DND-41 (cell line): ENCODE data around the gene MADCAM1.

ENCODE experiments used
- ATAC-seq: fragments of 200-7000 bp; cut with Tn5 transposase; 3 replicates; pipeline ENCODE4 v1.9.1; 2021; ENCODE audit warnings: low read depth; ENCODE audit not compliant: insufficient read depth
- DNase-seq: peaks from one replicate; pipeline ENCODE4 v3.0.0-alpha.2; 2020
- H2AFZ ChIP-seq: 2 replicates; pipeline ENCODE4 v1.6.0; 2012; ENCODE audit warnings: low read depth, low read length
- H3K27ac ChIP-seq: 2 replicates; pipeline ENCODE4 v1.5.1; 2012; ENCODE audit warnings: low read length, inconsistent platforms
- H3K27me3 ChIP-seq: fragments of 200-600 bp; sonication (generic); 2 replicates; pipeline ENCODE4 v1.6.0; 2012; ENCODE audit warnings: low read length, mild to moderate bottlenecking, inconsistent platforms; ENCODE audit not compliant: insufficient read depth, poor library complexity
- H3K36me3 ChIP-seq: 2 replicates; pipeline ENCODE4 v1.5.1; 2012; ENCODE audit warnings: low read length, inconsistent platforms; ENCODE audit not compliant: insufficient read depth
- H3K4me1 ChIP-seq: 2 replicates; pipeline ENCODE4 v1.5.1; 2012; ENCODE audit warnings: mild to moderate bottlenecking, low read length; ENCODE audit not compliant: insufficient read depth
- H3K4me2 ChIP-seq: 2 replicates; pipeline ENCODE4 v1.6.0; 2012; ENCODE audit warnings: mild to moderate bottlenecking, moderate library complexity, low read length, inconsistent platforms; ENCODE audit not compliant: insufficient read depth
- H3K4me3 ChIP-seq, 2 experiments: fragments of 200-600 bp in 1 of 2; shearing (Covaris generic) in 1 of 2; 2 replicates each; pipeline ENCODE4 v1.5.1; 2012 to 2016; ENCODE audit warnings: inconsistent platforms in 2 of 2, low read length in 2 of 2, mild to moderate bottlenecking in 2 of 2, low read depth in 1 of 2, moderate library complexity in 1 of 2
- H3K79me2 ChIP-seq: 2 replicates; pipeline ENCODE4 v1.6.0; 2012; ENCODE audit warnings: low read length, inconsistent platforms; ENCODE audit not compliant: insufficient read depth
- H3K9ac ChIP-seq: 2 replicates; pipeline ENCODE4 v1.6.0; 2012; ENCODE audit warnings: low read depth, mild to moderate bottlenecking, inconsistent platforms, low read length, moderate library complexity
- H3K9me3 ChIP-seq: 2 replicates; pipeline ENCODE4 v1.5.1; 2012; ENCODE audit warnings: low read length, moderate library complexity, mild to moderate bottlenecking, inconsistent platforms; ENCODE audit not compliant: insufficient read depth, severe bottlenecking
- H4K20me1 ChIP-seq: 2 replicates; pipeline ENCODE4 v1.6.0; 2012; ENCODE audit warnings: low read length; ENCODE audit not compliant: insufficient read depth
- CTCF ChIP-seq: IDR thresholded peaks from 2 replicates; pipeline ENCODE4 v1.5.1; 2012; ENCODE audit warnings: borderline replicate concordance, low read length, moderate library complexity, mild to moderate bottlenecking; ENCODE audit not compliant: poor library complexity, severe bottlenecking; ENCODE audit errors: extremely low read depth
- EZH2 ChIP-seq: IDR thresholded peaks from 3 replicates; pipeline ENCODE4 v1.6.1; 2012; ENCODE audit warnings: borderline replicate concordance, low read depth, mild to moderate bottlenecking, moderate library complexity, low read length, inconsistent platforms; ENCODE audit not compliant: severe bottlenecking

Gene MADCAM1

GRCh38 chr19:524062-524674 lies 27.9 kb downstream of the MADCAM1 start:
- Histone ChIP-seq H3K4me2 (no peak overlapping the region), H4K20me1 (no peaks in the 10 kb centered on the region), H3K9me3 (no peaks in the 10 kb centered on the region), H3K4me3 (no peak overlapping the region), H3K27ac (no peak overlapping the region), H3K36me3 (no peaks in the 10 kb centered on the region; the same call in 1 of the 2 replicates), H3K27me3 (no peaks in the 10 kb centered on the region), H3K79me2 (no peaks in the 10 kb centered on the region), H3K4me1 (no peaks in the 10 kb centered on the region), H2AFZ (no peak overlapping the region), H3K9ac (no peak overlapping the region)
- peak; percentile 27; the same call in 1 of the 3 replicates for ATAC-seq
- no peak for DNase-seq
- no peak for TF ChIP-seq CTCF
- TF ChIP-seq EZH2: no peak

- Histone ChIP-seq H3K4me1 (peaks cover under 1% of the 10 kb centered on the region; the same call in 1 of the 2 replicates), H2AFZ (no peak overlapping the region), H3K9ac (no peak overlapping the region), H3K36me3 (no peaks in the 10 kb centered on the region), H4K20me1 (no peaks in the 10 kb centered on the region), H3K4me2 (no peak overlapping the region), H3K9me3 (no peaks in the 10 kb centered on the region), H3K4me3 (no peak overlapping the region), H3K27ac (no peak overlapping the region), H3K27me3 (no peaks in the 10 kb centered on the region), H3K79me2 (no peaks in the 10 kb centered on the region)
- TF ChIP-seq CTCF: no peak
- TF ChIP-seq EZH2: no peak
- DNase-seq: no peak
- no peak; the same call in 2 of the 3 replicates for ATAC-seq
These were observed 28.7 kb downstream of the MADCAM1 start for GRCh38 chr19:525029-525428.

GRCh38 chr19:525857-526419 lies 29.7 kb downstream of the MADCAM1 start:
- no peak overlapping the region for H3K4me2 ChIP-seq
- no peak overlapping the region for H3K27ac ChIP-seq
- H3K9me3 ChIP-seq: no peaks in the 10 kb centered on the region
- H3K4me3 ChIP-seq: no peak overlapping the region
- no peak overlapping the region for H3K9ac ChIP-seq
- no peak overlapping the region for H2AFZ ChIP-seq
- H4K20me1 ChIP-seq: no peaks in the 10 kb centered on the region
- no peaks in the 10 kb centered on the region for H3K36me3 ChIP-seq
- ATAC-seq: no peak
- no peaks in the 10 kb centered on the region for H3K79me2 ChIP-seq
- H3K27me3 ChIP-seq: no peaks in the 10 kb centered on the region
- peaks cover 9% of the 10 kb centered on the region for H3K4me1 ChIP-seq
- TF ChIP-seq CTCF: no peak
- DNase-seq: no peak
